ENCODE data around the gene RIT2. TPM values are rescaled to one million over a fixed set of nuclear protein-coding genes. Genes with fewer than 3 reads are reported as not detected.

The RIT2 gene
- total RNA-seq, 1 donor from 2014 or later, result not detected

GRCh38 chr18:42730272-42730671, 385.2 kb downstream of the RIT2 start:
- Mint-ChIP-seq H3K27ac (no peak overlapping the region), H3K36me3 (peaks cover 2% of the 10 kb centered on the region), H3K4me3 (no peak overlapping the region), H3K27me3 (ENCODE audit: insufficient read depth, low read depth) (no peaks in the 10 kb centered on the region), H3K4me1 (peaks cover 6% of the 10 kb centered on the region), H3K9me3 (peaks cover 7% of the 10 kb centered on the region)
- peak overlapping the region; percentile 39 for H2AFZ ChIP-seq (replicated peaks)
- DNase-seq (ENCODE audit: low spot score), result no peak
- H3K4me1 ChIP-seq, result no peaks in the 10 kb centered on the region
- H4K20me1 ChIP-seq (ENCODE audit: low read depth), result no peaks in the 10 kb centered on the region
- H3K4me2 ChIP-seq, result no peak overlapping the region
- TF ChIP-seq CTCF (IDR thresholded peaks at IDR 0.05) (peak; percentile 47), EZH2 (IDR thresholded peaks at IDR 0.05) (no peak)
- no peak overlapping the region for H3K27ac ChIP-seq
- no peak overlapping the region for H3K9ac ChIP-seq
- H3K9me3 ChIP-seq (ENCODE audit: low read depth), result no peaks in the 10 kb centered on the region
- H3K79me2 ChIP-seq (ENCODE audit: low read depth), result no peaks in the 10 kb centered on the region
- H3K36me3 ChIP-seq, result no peaks in the 10 kb centered on the region
- H3K27me3 ChIP-seq, result no peaks in the 10 kb centered on the region
- H3F3A ChIP-seq (ENCODE audit: low read depth), result no peaks in the 10 kb centered on the region
- H3K4me3 ChIP-seq, result no peak overlapping the region

GRCh38 chr18:42719221-42719620, 396.3 kb downstream of the RIT2 start:
- no peak overlapping the region for H3K4me2 ChIP-seq
- Mint-ChIP-seq H3K9me3 (peaks cover 2% of the 10 kb centered on the region), H3K27ac (no peak overlapping the region), H3K4me3 (no peak overlapping the region), H3K36me3 (no peaks in the 10 kb centered on the region), H3K4me1 (no peaks in the 10 kb centered on the region), H3K27me3 (ENCODE audit: insufficient read depth, low read depth) (peaks cover 5% of the 10 kb centered on the region)
- no peaks in the 10 kb centered on the region for H3K27me3 ChIP-seq
- no peaks in the 10 kb centered on the region for H3F3A ChIP-seq (ENCODE audit: low read depth)
- H4K20me1 ChIP-seq (ENCODE audit: low read depth), result no peaks in the 10 kb centered on the region
- H3K9me3 ChIP-seq (ENCODE audit: low read depth), result no peaks in the 10 kb centered on the region
- no peaks in the 10 kb centered on the region for H3K36me3 ChIP-seq
- H3K4me1 ChIP-seq, result no peaks in the 10 kb centered on the region
- DNase-seq (ENCODE audit: low spot score), result no peak
- no peak overlapping the region for H3K4me3 ChIP-seq
- no peak overlapping the region for H2AFZ ChIP-seq (replicated peaks)
- TF ChIP-seq EZH2phosphoT487 (IDR thresholded peaks at IDR 0.05) (no peak), CTCF (IDR thresholded peaks at IDR 0.05) (no peak), EZH2 (IDR thresholded peaks at IDR 0.05) (no peak)
- H3K79me2 ChIP-seq (ENCODE audit: low read depth), result no peaks in the 10 kb centered on the region
- no peak overlapping the region for H3K9ac ChIP-seq
- no peak overlapping the region for H3K27ac ChIP-seq

DNA sequence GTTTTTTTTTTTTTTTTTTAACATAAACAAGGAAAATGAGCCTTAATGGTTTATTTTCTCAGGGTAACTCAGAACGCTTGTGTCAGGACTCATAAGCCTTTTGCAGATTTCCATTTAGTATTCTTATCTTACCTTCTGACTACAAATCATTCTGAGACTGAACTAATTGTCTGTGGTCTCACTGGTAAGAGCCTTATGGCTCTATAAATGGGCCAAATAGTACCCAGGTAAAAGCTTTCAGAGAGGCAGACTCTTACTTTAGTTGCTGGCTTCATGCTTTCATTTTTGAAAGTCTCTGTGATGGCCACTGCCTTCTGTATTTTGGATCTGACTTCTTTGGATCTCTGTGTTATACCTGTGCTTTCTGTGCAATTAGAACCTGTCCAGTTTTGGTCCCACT, 403.4 kb downstream of the RIT2 start:
- H3K36me3 ChIP-seq, result no peaks in the 10 kb centered on the region
- no peaks in the 10 kb centered on the region for H3K79me2 ChIP-seq (ENCODE audit: low read depth)
- no peaks in the 10 kb centered on the region for H3K9me3 ChIP-seq (ENCODE audit: low read depth)
- no peaks in the 10 kb centered on the region for H3K27me3 Mint-ChIP-seq (ENCODE audit: insufficient read depth, low read depth)
- H3K4me2 ChIP-seq, result no peak overlapping the region
- no peaks in the 10 kb centered on the region for H3F3A ChIP-seq (ENCODE audit: low read depth)
- no peak overlapping the region for H3K9ac ChIP-seq
- no peak overlapping the region for H3K27ac Mint-ChIP-seq
- no peaks in the 10 kb centered on the region for H3K4me1 ChIP-seq
- no peaks in the 10 kb centered on the region for H4K20me1 ChIP-seq (ENCODE audit: low read depth)
- no peaks in the 10 kb centered on the region for H3K9me3 Mint-ChIP-seq
- no peak overlapping the region for H3K4me3 ChIP-seq
- H3K27ac ChIP-seq, result no peak overlapping the region
- H2AFZ ChIP-seq (replicated peaks), result no peak overlapping the region
- no peak for DNase-seq (ENCODE audit: low spot score)
- no peaks in the 10 kb centered on the region for H3K27me3 ChIP-seq
- H3K36me3 Mint-ChIP-seq, result no peaks in the 10 kb centered on the region
- no peaks in the 10 kb centered on the region for H3K4me1 Mint-ChIP-seq
- no peak overlapping the region for H3K4me3 Mint-ChIP-seq
- TF ChIP-seq CTCF (IDR thresholded peaks at IDR 0.05) (no peak), EZH2 (IDR thresholded peaks at IDR 0.05) (no peak), EZH2phosphoT487 (IDR thresholded peaks at IDR 0.05) (no peak)
